Neuron (in vitro differentiated cells): ENCODE data around the gene ABCC9.

Source experiments
- H2AFZ ChIP-seq: one replicate; pipeline ENCODE4 v1.6.1; 2013; ENCODE audit warnings: low read depth, mild to moderate bottlenecking, inconsistent platforms, low read length, moderate library complexity
- H3K27me3 ChIP-seq: one replicate; pipeline ENCODE4 v1.6.1; 2013; ENCODE audit warnings: low read length; ENCODE audit not compliant: insufficient read depth
- H3K36me3 ChIP-seq: one replicate; pipeline ENCODE4 v1.6.1; 2013; ENCODE audit warnings: low read length; ENCODE audit not compliant: insufficient read depth
- H3K4me1 ChIP-seq: one replicate; pipeline ENCODE4 v1.6.1; 2013; ENCODE audit warnings: low read length; ENCODE audit not compliant: insufficient read depth
- H3K4me3 ChIP-seq: 2 replicates; pipeline ENCODE4 v1.5.1; 2013; ENCODE audit warnings: mild to moderate bottlenecking, low read length, moderate library complexity
- H3K9me3 ChIP-seq: one replicate; pipeline ENCODE4 v1.6.1; 2013; ENCODE audit warnings: low read length

The ABCC9 gene

GRCh38 chr12:21769307-21769706 lies 171.9 kb downstream of the ABCC9 start:
- H3K36me3 ChIP-seq, result peaks cover 35% of the 10 kb centered on the region

GRCh38 chr12:21766403-21766802 lies 174.8 kb downstream of the ABCC9 start:
- Histone ChIP-seq H3K4me3 (no peak overlapping the region), H2AFZ (no peak overlapping the region), H3K36me3 (peaks cover 35% of the 10 kb centered on the region), H3K4me1 (peaks cover 3% of the 10 kb centered on the region), H3K27me3 (no peaks in the 10 kb centered on the region), H3K9me3 (peaks cover 11% of the 10 kb centered on the region)

More at GRCh38 chr12:21769307-21769706, 171.9 kb downstream of the ABCC9 start:
- Histone ChIP-seq H3K9me3 (peaks cover 11% of the 10 kb centered on the region), H2AFZ (no peak overlapping the region), H3K4me3 (no peak overlapping the region), H3K27me3 (no peaks in the 10 kb centered on the region), H3K4me1 (peaks cover 27% of the 10 kb centered on the region)

- no peak overlapping the region for H2AFZ ChIP-seq
- H3K9me3 ChIP-seq, result peaks cover 11% of the 10 kb centered on the region
- peaks cover 35% of the 10 kb centered on the region for H3K36me3 ChIP-seq
- no peaks in the 10 kb centered on the region for H3K27me3 ChIP-seq
- no peak overlapping the region for H3K4me3 ChIP-seq
- H3K4me1 ChIP-seq, result no peaks in the 10 kb centered on the region
These were observed 176.3 kb downstream of the ABCC9 start for GRCh38 chr12:21764950-21765349.

GRCh38 chr12:21764065-21764464 lies 177.2 kb downstream of the ABCC9 start:
- no peak overlapping the region for H2AFZ ChIP-seq
- no peak overlapping the region for H3K4me3 ChIP-seq
- H3K9me3 ChIP-seq, result peaks cover 11% of the 10 kb centered on the region
- H3K27me3 ChIP-seq, result no peaks in the 10 kb centered on the region
- H3K36me3 ChIP-seq, result peaks cover 28% of the 10 kb centered on the region
- no peaks in the 10 kb centered on the region for H3K4me1 ChIP-seq

- Histone ChIP-seq H3K9me3 (peaks cover 11% of the 10 kb centered on the region), H2AFZ (no peak overlapping the region), H3K4me1 (no peaks in the 10 kb centered on the region), H3K36me3 (peaks cover 23% of the 10 kb centered on the region), H3K27me3 (no peaks in the 10 kb centered on the region), H3K4me3 (no peak overlapping the region)
These were observed 177.7 kb downstream of the ABCC9 start for GRCh38 chr12:21763531-21763930.

- Histone ChIP-seq H3K9me3 (no peaks in the 10 kb centered on the region), H3K27me3 (no peaks in the 10 kb centered on the region), H2AFZ (no peak overlapping the region), H3K36me3 (no peaks in the 10 kb centered on the region), H3K4me1 (no peaks in the 10 kb centered on the region), H3K4me3 (no peak overlapping the region)
These were observed 181.5 kb downstream of the ABCC9 start for GRCh38 chr12:21759737-21760136.

GRCh38 chr12:21757735-21758134 lies 183.5 kb downstream of the ABCC9 start:
- Histone ChIP-seq H3K9me3 (no peaks in the 10 kb centered on the region), H3K4me3 (no peak overlapping the region), H3K36me3 (no peaks in the 10 kb centered on the region), H2AFZ (no peak overlapping the region), H3K4me1 (no peaks in the 10 kb centered on the region), H3K27me3 (no peaks in the 10 kb centered on the region)

GRCh38 chr12:21756699-21757098 lies 184.5 kb downstream of the ABCC9 start:
- Histone ChIP-seq H3K9me3 (no peaks in the 10 kb centered on the region), H3K4me3 (no peak overlapping the region), H3K27me3 (no peaks in the 10 kb centered on the region), H2AFZ (no peak overlapping the region), H3K36me3 (no peaks in the 10 kb centered on the region), H3K4me1 (no peaks in the 10 kb centered on the region)

- H2AFZ ChIP-seq, result no peak overlapping the region
- H3K9me3 ChIP-seq, result no peaks in the 10 kb centered on the region
- H3K4me3 ChIP-seq, result no peak overlapping the region
- H3K4me1 ChIP-seq, result no peaks in the 10 kb centered on the region
- H3K36me3 ChIP-seq, result no peaks in the 10 kb centered on the region
- no peaks in the 10 kb centered on the region for H3K27me3 ChIP-seq
These were observed 189.7 kb downstream of the ABCC9 start for GRCh38 chr12:21751517-21751916.
